Mammary epithelial cell (primary cell): ENCODE measurements around the gene CMTM7.

Experiments used
- CTCF ChIP-seq, 2 donors: IDR thresholded peaks in 1 of 2; conservative IDR thresholded peaks in 1 of 2; 2 replicates each; pipeline ENCODE4 v1.5.1; 2011 to 2012; ENCODE audit warnings: inconsistent platforms in 2 of 2, low read length in 2 of 2, mild to moderate bottlenecking in 2 of 2, control low read depth in 1 of 2, low read depth in 1 of 2; ENCODE audit not compliant: insufficient read depth in 1 of 2; ENCODE audit errors: extremely low read depth in 1 of 2
- EZH2 ChIP-seq: IDR thresholded peaks from 2 replicates; pipeline ENCODE4 v1.6.1; 2012; ENCODE audit warnings: low read length, inconsistent platforms, borderline replicate concordance

- TF ChIP-seq CTCF (conservative IDR thresholded peaks at IDR 0.05 in 1 of 2, IDR thresholded peaks at IDR 0.05 in 1 of 2; ENCODE audit: extremely low read depth in 1 of 2, insufficient read depth in 1 of 2, low read depth in 1 of 2, low read length in 2 of 2) (no peak), EZH2 (no peak)
These were observed 79.6 kb downstream of the CMTM7 start for GRCh38 chr3:32471246-32471645.
